Vagina (tissue), 2 donors: ENCODE data around the gene ENOX1. TPM values are rescaled to one million over a fixed set of nuclear protein-coding genes. Genes with fewer than 3 reads are reported as not detected.

ENCODE experiments used
- DNase-seq, 2 donors: peaks; one replicate each; pipeline ENCODE4 v3.0.0-alpha.2; 2017; ENCODE audit errors: extremely low spot score in 2 of 2
- H3K27ac ChIP-seq: fragments of 200-600 bp; sonication (generic); one replicate; pipeline ENCODE4 v1.5.1; 2019
- H3K27me3 ChIP-seq: fragments of 200-600 bp; sonication (generic); one replicate; pipeline ENCODE4 v1.5.1; 2019
- H3K36me3 ChIP-seq, 2 donors: fragments of 200-600 bp; sonication (generic); one replicate each; pipeline ENCODE4 v1.5.1; 2017 to 2019
- H3K4me1 ChIP-seq: fragments of 200-600 bp; sonication (generic); one replicate; pipeline ENCODE4 v1.5.1; 2019
- H3K4me3 ChIP-seq, 2 donors: fragments of 200-600 bp; sonication (generic); 1 replicate in 1 of 2; 2 replicates in 1 of 2; pipeline ENCODE4 v1.5.1; 2016 to 2019
- H3K9me3 ChIP-seq: fragments of 200-600 bp; sonication (generic); one replicate; pipeline ENCODE4 v1.5.1; 2019
- CTCF ChIP-seq, 3 experiments: fragments of 450-650 bp in 2 of 3; fragments of 200-600 bp in 1 of 3; sonication (generic) in 1 of 3; IDR thresholded peaks; one replicate each; pipeline ENCODE4 v1.5.1; 2017 to 2019; ENCODE audit warnings: antibody characterized with exemption in 3 of 3, mild to moderate bottlenecking in 2 of 3, moderate library complexity in 2 of 3
- POLR2A ChIP-seq, 2 donors: fragments of 450-650 bp; IDR thresholded peaks; one replicate each; pipeline ENCODE4 v1.6.1; 2017; ENCODE audit warnings: antibody characterized with exemption in 2 of 2, mild to moderate bottlenecking in 2 of 2, moderate library complexity in 2 of 2
- POLR2AphosphoS5 ChIP-seq, 2 donors: sonication (generic); formaldehyde crosslinking; IDR thresholded peaks; one replicate each; pipeline ENCODE4 v1.9.0; 2017; ENCODE audit warnings: antibody characterized with exemption in 2 of 2, mild to moderate bottlenecking in 2 of 2, low read depth in 1 of 2; ENCODE audit not compliant: insufficient read depth in 1 of 2
- intact Hi-C: fragments of 100-400 bp; cut with DNase I; formaldehyde crosslinking; loops from one replicate; pipeline ENCODE4 v1.15.1; 2023
- total RNA-seq: library from RNA; depleted of rRNA; stranded (reverse); fragments of >200 nt; gene quantifications from one replicate; pipeline ENCODE4 v1.2.3, GENCODE V29; 2016

Gene ENOX1
- total RNA-seq, 1 donor from 2014 or later = 2.7 TPM

- Histone ChIP-seq H3K36me3 (no peaks in the 10 kb centered on the region), H3K4me1 (peaks cover 5% of the 10 kb centered on the region), H3K27me3 (no peaks in the 10 kb centered on the region), H3K27ac (no peak overlapping the region), H3K9me3 (no peaks in the 10 kb centered on the region), H3K4me3 (no peak overlapping the region)
- intact Hi-C loops = no loop called here
- no peak for TF ChIP-seq CTCF (IDR thresholded peaks at IDR 0.05)
- TF ChIP-seq POLR2AphosphoS5 (IDR thresholded peaks at IDR 0.05; ENCODE audit: insufficient read depth in 1 of 2, low read depth in 1 of 2) = no peak
- TF ChIP-seq POLR2A (IDR thresholded peaks at IDR 0.05) = no peak
- no peak for DNase-seq
These were observed 488.6 kb downstream of the ENOX1 start for GRCh38 chr13:43297967-43298678.

GRCh38 chr13:43295825-43296564 lies 490.8 kb downstream of the ENOX1 start:
- no peak for DNase-seq
- H3K36me3 ChIP-seq = no peaks in the 10 kb centered on the region
- no peaks in the 10 kb centered on the region for H3K9me3 ChIP-seq
- no peak overlapping the region for H3K4me3 ChIP-seq
- H3K4me1 ChIP-seq = no peaks in the 10 kb centered on the region
- TF ChIP-seq CTCF (IDR thresholded peaks at IDR 0.05) = no peak
- no peak for TF ChIP-seq POLR2AphosphoS5 (IDR thresholded peaks at IDR 0.05; ENCODE audit: insufficient read depth in 1 of 2, low read depth in 1 of 2)
- no peak for TF ChIP-seq POLR2A (IDR thresholded peaks at IDR 0.05)
- H3K27ac ChIP-seq = no peak overlapping the region
- H3K27me3 ChIP-seq = no peaks in the 10 kb centered on the region
- intact Hi-C loops = no loop called here

- no peak for DNase-seq
- intact Hi-C loops = no loop called here
- Histone ChIP-seq H3K36me3 (no peaks in the 10 kb centered on the region), H3K4me3 (no peak overlapping the region), H3K27ac (no peak overlapping the region), H3K9me3 (no peaks in the 10 kb centered on the region), H3K27me3 (no peaks in the 10 kb centered on the region), H3K4me1 (peaks cover 4% of the 10 kb centered on the region)
- TF ChIP-seq POLR2AphosphoS5 (IDR thresholded peaks at IDR 0.05; ENCODE audit: insufficient read depth in 1 of 2, low read depth in 1 of 2) = no peak
- no peak for TF ChIP-seq POLR2A (IDR thresholded peaks at IDR 0.05)
- no peak for TF ChIP-seq CTCF (IDR thresholded peaks at IDR 0.05)
These were observed 491.5 kb downstream of the ENOX1 start for GRCh38 chr13:43295321-43295720.

GRCh38 chr13:43294412-43294811 lies 492.4 kb downstream of the ENOX1 start:
- H3K27ac ChIP-seq = no peak overlapping the region
- peaks cover 12% of the 10 kb centered on the region for H3K4me1 ChIP-seq
- no peaks in the 10 kb centered on the region for H3K27me3 ChIP-seq
- no peaks in the 10 kb centered on the region for H3K9me3 ChIP-seq
- no peaks in the 10 kb centered on the region for H3K36me3 ChIP-seq
- no peak for DNase-seq
- TF ChIP-seq POLR2AphosphoS5 (IDR thresholded peaks at IDR 0.05; ENCODE audit: insufficient read depth in 1 of 2, low read depth in 1 of 2) (no peak), CTCF (IDR thresholded peaks at IDR 0.05) (no peak), POLR2A (IDR thresholded peaks at IDR 0.05) (no peak)
- intact Hi-C loops = no loop called here
- no peak overlapping the region for H3K4me3 ChIP-seq

GRCh38 chr13:43293986-43294385 lies 492.8 kb downstream of the ENOX1 start:
- Histone ChIP-seq H3K4me3 (no peak overlapping the region), H3K27me3 (no peaks in the 10 kb centered on the region), H3K9me3 (no peaks in the 10 kb centered on the region), H3K27ac (no peak overlapping the region), H3K4me1 (peaks cover 16% of the 10 kb centered on the region), H3K36me3 (no peaks in the 10 kb centered on the region)
- DNase-seq = no peak
- intact Hi-C loops = no loop called here
- TF ChIP-seq CTCF (IDR thresholded peaks at IDR 0.05) (no peak), POLR2A (IDR thresholded peaks at IDR 0.05) (no peak), POLR2AphosphoS5 (IDR thresholded peaks at IDR 0.05; ENCODE audit: insufficient read depth in 1 of 2, low read depth in 1 of 2) (no peak)
